Measurements from ENCODE around the gene ZNF680.
A peak's percentile ranks its signal among the peaks of the same experiment; 100 is the strongest.
"Not testable (repeated sequence)": the region's sequence is repeated elsewhere in the genome, so short reads cannot be mapped to it uniquely, and the experiment has no call there.

The ZNF680 gene

GRCh38 chr7:64562626-64563278, at the start of gene ZNF680:
Gene ZNF680, minus strand, starts transcription at chr7:64563071. Its CDS starts 117 bp downstream, at chr7:64562954.
- DNase-seq (ENCODE audit: insufficient read length, low spot score) (peak; percentile 79), FAIRE-seq (no peak)

- FAIRE-seq = no peak
Observed at GRCh38 chr7:64612452-64612851, 49.6 kb upstream of the ZNF680 start.

GRCh38 chr7:64611717-64612116, 48.8 kb upstream of the ZNF680 start:
- DNase-seq (ENCODE audit: insufficient read length, low spot score) = no peak
- no peak for FAIRE-seq

More at GRCh38 chr7:64612452-64612851, 49.6 kb upstream of the ZNF680 start:
- no peak for DNase-seq (ENCODE audit: insufficient read length, low spot score)

GRCh38 chr7:64610997-64611396, 48.1 kb upstream of the ZNF680 start:
- no peak for FAIRE-seq
- DNase-seq (ENCODE audit: insufficient read length, low spot score) = no peak

GRCh38 chr7:64608116-64608910, 45.4 kb upstream of the ZNF680 start:
- no peak for DNase-seq (ENCODE audit: insufficient read length, low spot score)
- FAIRE-seq = no peak

- FAIRE-seq = no peak
Observed at GRCh38 chr7:64606385-64606784, 43.5 kb upstream of the ZNF680 start.

GRCh38 chr7:64603271-64603670, 40.4 kb upstream of the ZNF680 start:
- no peak for FAIRE-seq
- no peak for DNase-seq (ENCODE audit: insufficient read length, low spot score)

More at GRCh38 chr7:64606385-64606784, 43.5 kb upstream of the ZNF680 start:
- DNase-seq (ENCODE audit: insufficient read length, low spot score) = no peak

GRCh38 chr7:64602518-64602917, 39.6 kb upstream of the ZNF680 start:
- no peak for DNase-seq (ENCODE audit: insufficient read length, low spot score)

GRCh38 chr7:64602086-64602485, 39.2 kb upstream of the ZNF680 start:
- DNase-seq (ENCODE audit: insufficient read length, low spot score) = no peak
- no peak for FAIRE-seq

More at GRCh38 chr7:64602518-64602917, 39.6 kb upstream of the ZNF680 start:
- no peak for FAIRE-seq

- FAIRE-seq (no peak), DNase-seq (ENCODE audit: insufficient read length, low spot score) (no peak)
Observed at GRCh38 chr7:64599359-64599758, 36.5 kb upstream of the ZNF680 start.

- no peak for DNase-seq (ENCODE audit: insufficient read length, low spot score)
- FAIRE-seq = no peak
Observed at GRCh38 chr7:64590971-64591370, 28.1 kb upstream of the ZNF680 start.

- FAIRE-seq = no peak
- no peak for DNase-seq (ENCODE audit: insufficient read length, low spot score)
Observed at GRCh38 chr7:64581926-64582894, 19.3 kb upstream of the ZNF680 start.

- DNase-seq (ENCODE audit: insufficient read length, low spot score) (no peak), FAIRE-seq (no peak)
Observed at GRCh38 chr7:64581391-64581790, 18.5 kb upstream of the ZNF680 start.

GRCh38 chr7:64574540-64575099, 11.7 kb upstream of the ZNF680 start:
- DNase-seq (ENCODE audit: insufficient read length, low spot score) (no peak), FAIRE-seq (no peak)

GRCh38 chr7:64570284-64570605, 7.4 kb upstream of the ZNF680 start:
- FAIRE-seq; DNase-seq (ENCODE audit: insufficient read length, low spot score): not testable (repeated sequence)

- not testable (repeated sequence) for DNase-seq (ENCODE audit: insufficient read length, low spot score); FAIRE-seq
Observed at GRCh38 chr7:64569372-64570283, 6.8 kb upstream of the ZNF680 start.

- DNase-seq (ENCODE audit: insufficient read length, low spot score) = no peak
- no peak for FAIRE-seq
Observed at GRCh38 chr7:64562256-64562625, 630 bp downstream of the ZNF680 start.

GRCh38 chr7:64559206-64559605, 3.7 kb downstream of the ZNF680 start:
- no peak for FAIRE-seq
- DNase-seq (ENCODE audit: insufficient read length, low spot score) = no peak

- no peak for DNase-seq (ENCODE audit: insufficient read length, low spot score)
- no peak for FAIRE-seq
Observed at GRCh38 chr7:64558781-64559180, 4.1 kb downstream of the ZNF680 start.

GRCh38 chr7:64558323-64558705, 4.6 kb downstream of the ZNF680 start:
- DNase-seq (ENCODE audit: insufficient read length, low spot score) (no peak), FAIRE-seq (no peak)

Measured in HTR-8/SVneo (cell line).